OCI-LY3 (cell line): ENCODE results near the gene TMC2.

Experiments
- CTCF ChIP-seq: fragments of 200-600, 300-600 bp; sonication (generic); IDR thresholded peaks from 2 replicates; pipeline ENCODE4 v1.5.1; 2014; ENCODE audit warnings: antibody characterized with exemption, low read length, low read depth
- EZH2phosphoT487 ChIP-seq: fragments of 200-600 bp; shearing (Covaris generic); IDR thresholded peaks from 2 replicates; pipeline ENCODE4 v1.6.1; 2018; ENCODE audit warnings: antibody characterized with exemption, mixed run types, low read depth

- TF ChIP-seq CTCF (no peak), EZH2phosphoT487 (no peak)
Measured at GRCh38 chr20:2563116-2563515, 26.7 kb downstream of the TMC2 start.
